GM12892 (cell line): Measurements from ENCODE around the gene GANAB.

Experiments
- POLR2A ChIP-seq: IDR thresholded peaks from 2 replicates; pipeline ENCODE4 v1.6.1; 2011; ENCODE audit warnings: low read depth, low read length, control low read depth
- POLR2AphosphoS5 ChIP-seq: IDR thresholded peaks from 2 replicates; pipeline ENCODE4 v1.6.1; 2011; ENCODE audit warnings: low read depth, low read length, control low read depth
- TAF1 ChIP-seq: IDR thresholded peaks from 2 replicates; pipeline ENCODE4 v1.6.1; 2011; ENCODE audit warnings: low read depth, mild to moderate bottlenecking, control low read depth, low read length, borderline replicate concordance

DNA sequence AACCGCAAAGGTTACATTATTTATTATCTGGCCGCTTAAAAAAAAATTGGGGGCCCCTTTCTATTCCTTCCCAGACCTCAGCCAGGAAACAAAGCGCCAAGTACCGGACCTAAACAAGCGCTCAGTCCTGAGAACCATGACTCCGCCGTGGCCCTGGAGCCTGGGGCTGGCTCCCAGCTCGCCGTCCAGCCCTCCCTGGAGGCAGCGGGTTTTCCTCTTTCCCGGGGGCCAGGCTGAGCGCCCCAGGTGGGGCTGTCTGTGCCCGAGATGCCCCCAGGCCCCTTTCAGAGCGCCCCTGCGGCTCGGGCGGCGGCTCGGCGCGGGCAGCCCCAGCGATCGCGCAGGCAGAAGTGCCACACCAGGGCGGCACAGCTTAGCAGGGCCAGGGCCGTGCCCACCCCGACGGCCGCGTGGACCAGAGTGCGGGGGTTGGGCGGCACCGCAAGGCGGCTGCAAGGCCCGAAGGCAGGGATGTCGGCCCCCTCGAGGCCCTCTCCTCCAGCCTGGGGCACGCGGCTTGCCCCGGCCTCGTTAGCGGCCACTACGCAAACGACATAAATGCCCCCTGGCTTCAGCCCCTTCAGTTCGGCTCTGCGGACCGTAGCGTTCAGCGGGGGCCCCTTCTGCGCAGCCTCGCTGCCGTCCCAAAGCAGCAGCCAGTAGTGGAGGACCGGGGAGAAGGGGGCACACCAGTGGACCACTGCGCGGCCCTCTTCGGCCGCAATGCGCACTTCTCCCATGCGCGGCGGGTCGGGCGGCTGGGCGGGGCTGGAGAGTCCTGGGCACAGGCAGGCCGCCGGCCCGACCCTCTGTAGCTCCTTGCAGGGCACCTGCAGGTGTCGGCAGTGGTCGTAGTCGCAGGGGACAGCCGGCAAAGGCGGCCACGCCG, 41.3 kb upstream of the GANAB start:
- no peak for TF ChIP-seq TAF1
- TF ChIP-seq POLR2A, result no peak
- TF ChIP-seq POLR2AphosphoS5, result no peak
